K562 (cell line): ENCODE measurements around the gene KLK15. TPM values are rescaled to one million over a fixed set of nuclear protein-coding genes. Genes with fewer than 3 reads are reported as not detected.

ENCODE experiments used
- C11orf30 ChIP-seq: fragments of 450-650 bp; IDR thresholded peaks from 2 replicates; pipeline ENCODE4 v1.6.1; 2016; ENCODE audit warnings: low read depth, mild to moderate bottlenecking
- CHCHD3 ChIP-seq: fragments of 250-450 bp; sonication (Bioruptor Pico); IDR thresholded peaks from 2 replicates; pipeline ENCODE4 v2.1.2; 2022; ENCODE audit warnings: mild to moderate bottlenecking
- CSDE1 ChIP-seq, 2 experiments: fragments of 450-650 bp; IDR thresholded peaks; 2 replicates each; pipeline ENCODE4 v1.6.1; 2016; ENCODE audit warnings: mild to moderate bottlenecking in 1 of 2
- DACH1 ChIP-seq: fragments of 450-650 bp; IDR thresholded peaks from 2 replicates; pipeline ENCODE4 v1.6.1; 2018; ENCODE audit not compliant: partially characterized antibody
- ETV1 ChIP-seq: fragments of 450-650 bp; conservative IDR thresholded peaks from 2 replicates; pipeline ENCODE4 v1.6.1; 2016; ENCODE audit warnings: missing genetic modification characterization, control low read depth, low read depth, missing compliant biosample characterization
- EWSR1 ChIP-seq: fragments of 450-650 bp; IDR thresholded peaks from 2 replicates; pipeline ENCODE4 v1.6.1; 2018; ENCODE audit warnings: borderline replicate concordance, mild to moderate bottlenecking, low read depth, moderate library complexity; ENCODE audit not compliant: partially characterized antibody
- FIP1L1 ChIP-seq: fragments of 200-400 bp; formaldehyde crosslinking; IDR thresholded peaks from 2 replicates; pipeline ENCODE4 v1.6.1; 2018; ENCODE audit warnings: mild to moderate bottlenecking, low read depth, low read length; ENCODE audit not compliant: poor library complexity, severe bottlenecking
- GABPB2 ChIP-seq: fragments of 250-450 bp; sonication (Bioruptor Pico); conservative IDR thresholded peaks from 2 replicates; pipeline ENCODE4 v1.5.1; 2021; ENCODE audit warnings: mild to moderate bottlenecking
- HNRNPUL1 ChIP-seq: fragments of 200-400 bp; formaldehyde crosslinking; IDR thresholded peaks from 2 replicates; pipeline ENCODE4 v1.6.1; 2017; ENCODE audit warnings: low read length
- JUND ChIP-seq, 2 experiments: IDR thresholded peaks; 2 replicates in 1 of 2; 3 replicates in 1 of 2; pipeline ENCODE4 v1.6.1; 2011; ENCODE audit warnings: borderline replicate concordance in 2 of 2, low read depth in 2 of 2, low read length in 2 of 2, improper control_type of control experiment in 1 of 2, missing biosample characterization in 1 of 2, missing genetic modification characterization in 1 of 2, missing genetic modification reagents in 1 of 2
- MTA2 ChIP-seq: fragments of 450-650 bp; IDR thresholded peaks from 2 replicates; pipeline ENCODE4 v1.6.1; 2016; ENCODE audit warnings: low read depth
- NFRKB ChIP-seq: fragments of 450-650 bp; IDR thresholded peaks from 2 replicates; pipeline ENCODE4 v1.6.1; 2016; ENCODE audit warnings: low read depth
- NR1H2 ChIP-seq: sonication (generic); formaldehyde crosslinking; IDR thresholded peaks from 2 replicates; pipeline ENCODE4 v1.4.0; 2020; ENCODE audit warnings: mild to moderate bottlenecking, missing genetic modification reagents
- POLR2AphosphoS5 ChIP-seq: IDR thresholded peaks from 2 replicates; pipeline ENCODE4 v1.6.1; 2011; ENCODE audit warnings: mild to moderate bottlenecking, low read depth, low read length, moderate library complexity; ENCODE audit not compliant: control insufficient read depth, insufficient read depth
- RNF219 ChIP-seq: fragments of 250-450 bp; sonication (Bioruptor Pico); IDR thresholded peaks from 2 replicates; pipeline ENCODE4 v1.5.0; 2022; ENCODE audit warnings: mild to moderate bottlenecking
- SMAD2 ChIP-seq: fragments of 150-350 bp; IDR thresholded peaks from 2 replicates; pipeline ENCODE4 v1.6.1; 2014; ENCODE audit warnings: low read depth, mild to moderate bottlenecking, low read length
- SNRNP70 ChIP-seq: fragments of 200-400 bp; formaldehyde crosslinking; optimal IDR thresholded peaks from 2 replicates; pipeline ENCODE3; 2017; ENCODE audit warnings: low read depth, low read length
- THRA ChIP-seq: fragments of 450-650 bp; IDR thresholded peaks from 2 replicates; pipeline ENCODE4 v1.6.1; 2017; ENCODE audit warnings: mild to moderate bottlenecking, moderate library complexity
- U2AF2 ChIP-seq: fragments of 200-400 bp; formaldehyde crosslinking; optimal IDR thresholded peaks from 2 replicates; pipeline ENCODE3; 2017; ENCODE audit warnings: low read depth, mild to moderate bottlenecking, low read length
- ZNF24 ChIP-seq: fragments of 450-650 bp; IDR thresholded peaks from 2 replicates; pipeline ENCODE4 v1.6.1; 2016
- ZNF316 ChIP-seq: fragments of 450-650 bp; IDR thresholded peaks from 2 replicates; pipeline ENCODE4 v1.6.1; 2016
- ZNF518B ChIP-seq: fragments of 250-450 bp; sonication (Bioruptor Pico); IDR thresholded peaks from 2 replicates; pipeline ENCODE4 v1.5.0; 2021; ENCODE audit warnings: mild to moderate bottlenecking, moderate library complexity
- ZNF695 ChIP-seq: fragments of 450-650 bp; formaldehyde crosslinking; IDR thresholded peaks from 2 replicates; pipeline ENCODE4 v1.4.0; 2020; ENCODE audit warnings: mild to moderate bottlenecking, moderate library complexity
- ZNF764 ChIP-seq: fragments of 250-450 bp; sonication (Bioruptor Pico); IDR thresholded peaks from 2 replicates; pipeline ENCODE4 v1.4.0; 2020; ENCODE audit warnings: low read depth, mild to moderate bottlenecking, moderate library complexity
- polyA plus RNA-seq, 8 experiments: library from polyadenylated mRNA; depleted of rRNA in 4 of 8; stranded (reverse) in 5 of 8; unstranded in 3 of 8; fragments of >200 nt; fragmentation: Nextera tagmentation in 2 of 8; fragmentation: Illumina TruSeq in 1 of 8; extraction: Ambion mirVana in 2 of 8; extraction: Trizol in 1 of 8; gene quantifications; 2 replicates each; pipeline versions ENCODE4 v1.2.1 to v1.2.3, GENCODE V29; 2011 to 2014; ENCODE audit warnings: inconsistent platforms in 1 of 8, missing spikeins in 1 of 8
- total RNA-seq, 7 experiments: library from RNA; depleted of rRNA in 6 of 7; stranded (reverse); fragments of >200 nt in 6 of 7; fragmentation: Illumina TruSeq in 2 of 7; extraction: Trizol in 2 of 7; gene quantifications; 2 replicates each; pipeline versions ENCODE4 v1.2.1 to v1.2.3, GENCODE V29; 2011 to 2021; ENCODE audit warnings: low replicate concordance in 1 of 7

The KLK15 gene
- total and polyA plus RNA-seq, 9 of the 15 experiments (the other 6 are each of a cell fraction or from before 2014, with no cell fraction given), result not detected

- TF ChIP-seq ZNF518B (CRISPR knock-in tag) (no peak), THRA (no peak), SNRNP70 (no peak), ZNF316 (no peak), ZNF24 (no peak), FIP1L1 (no peak), ETV1 (peak; percentile 79), DACH1 (no peak), JUND (IDR thresholded peaks at IDR 0.05; ENCODE audit: borderline replicate concordance, low read depth, low read length) (peak; percentile 92), JUND (tag; IDR thresholded peaks at IDR 0.05; ENCODE audit: borderline replicate concordance, low read depth, low read length) (peak; percentile 91), C11orf30 (peak; percentile 88), EWSR1 (no peak), ZNF764 (CRISPR knock-in tag) (no peak), RNF219 (no peak), MTA2 (no peak), SMAD2 (no peak), U2AF2 (no peak), ZNF695 (CRISPR knock-in tag) (no peak), NFRKB (no peak; the same call in 1 of the 2 replicates), GABPB2 (CRISPR knock-in tag) (no peak), NR1H2 (CRISPR knock-in tag) (no peak), POLR2AphosphoS5 (no peak), CHCHD3 (no peak), CSDE1 (IDR thresholded peaks at IDR 0.05) (peak in 1 of 2 experiments; percentile 79; a peak in 2 of 4 replicates), HNRNPUL1 (no peak)
Measured at GRCh38 chr19:50870417-50871089, 37.2 kb upstream of the KLK15 start (continued).
